H1 (cell line): Measurements from ENCODE around the gene PLA2G4F. TPM values are rescaled to one million over a fixed set of nuclear protein-coding genes. Genes with fewer than 3 reads are reported as not detected.

Source experiments
- CBX5 ChIP-seq: fragments of 300-800, 300-1000 bp; sonication (generic); IDR thresholded peaks from 2 replicates; pipeline ENCODE4 v1.7.1; 2016; ENCODE audit warnings: antibody characterized with exemption, low read length, low read depth
- CHD7 ChIP-seq: fragments of 300-600 bp; sonication (generic); IDR thresholded peaks from 2 replicates; pipeline ENCODE4 v1.7.1; 2012; ENCODE audit warnings: low read length, moderate library complexity, mild to moderate bottlenecking, inconsistent platforms; ENCODE audit not compliant: insufficient replicate concordance
- GTF2F1 ChIP-seq: IDR thresholded peaks from 2 replicates; pipeline ENCODE4 v1.6.1; 2012; ENCODE audit warnings: low read depth, low read length, improper control_type of control experiment, borderline replicate concordance
- KDM4A ChIP-seq: IDR thresholded peaks from one replicate; pipeline ENCODE4 v1.7.1; 2012; ENCODE audit warnings: low read depth, mild to moderate bottlenecking, moderate library complexity, low read length, inconsistent platforms; ENCODE audit not compliant: severe bottlenecking
- MAFK ChIP-seq: IDR thresholded peaks from 2 replicates; pipeline ENCODE4 v1.6.1; 2012; ENCODE audit warnings: low read depth, mild to moderate bottlenecking, improper control_type of control experiment, low read length
- PHF8 ChIP-seq: fragments of 200-600 bp; sonication (generic); conservative IDR thresholded peaks from 2 replicates; pipeline ENCODE4 v1.7.1; 2012; ENCODE audit warnings: low read depth, mild to moderate bottlenecking, inconsistent platforms, low read length, moderate library complexity
- SUZ12 ChIP-seq: fragments of 200-600 bp; sonication (generic); IDR thresholded peaks from 2 replicates; pipeline ENCODE4 v1.6.1; 2012; ENCODE audit warnings: mild to moderate bottlenecking, inconsistent platforms, low read length, moderate library complexity, mixed read lengths
- ZNF274 ChIP-seq: IDR thresholded peaks from 2 replicates; pipeline ENCODE4 v1.7.0; 2012; ENCODE audit warnings: low read length, borderline replicate concordance; ENCODE audit errors: extremely low read depth
- polyA plus RNA-seq, 7 experiments: library from polyadenylated mRNA; depleted of rRNA in 3 of 7; stranded (reverse) in 5 of 7; unstranded in 2 of 7; fragments of >200 nt in 5 of 7; fragments of 200-250 nt in 2 of 7; gene quantifications; 1 replicate in 5 of 7; 2 replicates in 1 of 7; 4 replicates in 1 of 7; pipeline versions ENCODE4 v1.2.1 to v1.2.3, GENCODE V29; 2011 to 2013; ENCODE audit warnings: missing spikeins in 2 of 7, mixed read lengths in 2 of 7
- total RNA-seq: library from RNA; stranded (reverse); fragmentation: NEBNext Ultra II Directional; extraction: Animal tissue kit (Norgen Biotek cat#: 25700); gene quantifications from 2 replicates; pipeline ENCODE4 v1.2.1, GENCODE V29; 2021

The PLA2G4F gene
- total and polyA plus RNA-seq, 2 of the 8 experiments (the other 6 are each of a cell fraction or from before 2014, with no cell fraction given), result not detected

DNA sequence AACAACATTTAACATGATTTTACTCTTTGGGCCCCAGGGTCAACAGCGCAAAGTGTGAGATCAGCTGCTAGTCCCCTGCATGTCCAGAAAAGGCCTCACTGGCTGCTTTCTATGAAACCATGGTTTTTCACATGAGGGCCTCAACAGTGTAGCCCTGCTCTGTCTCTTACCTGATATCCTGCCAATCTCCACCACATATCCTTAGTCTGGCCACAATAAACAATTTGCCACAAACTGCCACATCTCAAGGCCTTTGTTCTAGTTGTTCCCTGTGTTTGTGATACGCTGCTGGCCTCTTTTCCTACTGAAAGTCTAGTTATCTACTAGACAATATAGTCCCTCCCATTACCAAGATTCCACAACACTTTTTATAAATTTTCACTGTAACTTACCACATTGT, 33.9 kb upstream of the PLA2G4F start (continued):
- no peak for TF ChIP-seq CHD7
- TF ChIP-seq ZNF274, result no peak
- no peak for TF ChIP-seq PHF8
- no peak for TF ChIP-seq GTF2F1
- TF ChIP-seq SUZ12, result no peak
- TF ChIP-seq CBX5, result no peak
- TF ChIP-seq KDM4A, result no peak
- TF ChIP-seq MAFK, result no peak
